ENCODE results near the gene VWCE. TPM values are rescaled to one million over a fixed set of nuclear protein-coding genes. Genes with fewer than 3 reads are reported as not detected.

The VWCE gene
- total and polyA plus RNA-seq, 10 of the 15 experiments (the other 5 are each of a cell fraction or from before 2014, with no cell fraction given), result 0.10 to 4.9 (median 2.4) TPM

- RAD21 ChIA-PET (ENCODE audit: unreplicated experiment), result no interaction called here
These were observed 8.6 kb upstream of the VWCE start for GRCh38 chr11:61303725-61304124.

More at GRCh38 chr11:61303725-61304124, 8.6 kb upstream of the VWCE start:
- Histone ChIP-seq H4K20me1 (ENCODE audit: control insufficient read depth, insufficient read depth) (no peaks in the 10 kb centered on the region), H3K9me3 (replicated peaks; ENCODE audit: control insufficient read depth, insufficient read depth, low read length) (no peaks in the 10 kb centered on the region), H3K4me1 (ENCODE audit: control insufficient read depth, insufficient read depth, low read length) (peaks cover 3% of the 10 kb centered on the region), H2AFZ (ENCODE audit: control insufficient read depth, low read depth, low read length) (no peak overlapping the region), H3K4me2 (ENCODE audit: control insufficient read depth, insufficient read depth) (no peak overlapping the region), H3K27me3 (replicated peaks in 1 of 2; ENCODE audit: control insufficient read depth in 2 of 2, insufficient read depth in 2 of 2, low read length in 1 of 2) (no peaks in the 10 kb centered on the region), H3K36me3 (ENCODE audit: control insufficient read depth in 2 of 2, insufficient read depth in 2 of 2, low read length in 1 of 2) (peaks cover 35 to 55% of the 10 kb centered on the region in 2 experiments), H3K79me2 (ENCODE audit: control insufficient read depth, insufficient read depth, low read length) (no peaks in the 10 kb centered on the region), H3K9ac (ENCODE audit: control insufficient read depth, insufficient read depth, low read length) (no peak overlapping the region), H3K27ac (ENCODE audit: control insufficient read depth, insufficient read depth) (no peak overlapping the region), H3K4me3 (no peak overlapping the region)
- intact Hi-C loops (cut with micrococcal nuclease; ENCODE audit: unreplicated experiment), result no loop called here
- DNase-seq (ENCODE audit: low read depth, low spot score), result no peak
- ChIA-PET CTCF (interaction anchor here (0.6 to 1.2 kb wide), 2 partner anchors 26 to 81 kb away, joined by 3 to 4 read pairs; no protein-coding TSS in a partner anchor), SMC1A (ENCODE audit: uncharacterized antibody, unreplicated experiment) (no interaction called here), POLR2A (no interaction called here)
- FAIRE-seq, result no peak
- no peak for ATAC-seq
- TF ChIP-seq IKZF2 (IDR thresholded peaks at IDR 0.05), result no peak
- TF ChIP-seq CHD4 (IDR thresholded peaks at IDR 0.05), result no peak
- no peak for TF ChIP-seq PAX8 (IDR thresholded peaks at IDR 0.05)
- TF ChIP-seq, protein P1, sequence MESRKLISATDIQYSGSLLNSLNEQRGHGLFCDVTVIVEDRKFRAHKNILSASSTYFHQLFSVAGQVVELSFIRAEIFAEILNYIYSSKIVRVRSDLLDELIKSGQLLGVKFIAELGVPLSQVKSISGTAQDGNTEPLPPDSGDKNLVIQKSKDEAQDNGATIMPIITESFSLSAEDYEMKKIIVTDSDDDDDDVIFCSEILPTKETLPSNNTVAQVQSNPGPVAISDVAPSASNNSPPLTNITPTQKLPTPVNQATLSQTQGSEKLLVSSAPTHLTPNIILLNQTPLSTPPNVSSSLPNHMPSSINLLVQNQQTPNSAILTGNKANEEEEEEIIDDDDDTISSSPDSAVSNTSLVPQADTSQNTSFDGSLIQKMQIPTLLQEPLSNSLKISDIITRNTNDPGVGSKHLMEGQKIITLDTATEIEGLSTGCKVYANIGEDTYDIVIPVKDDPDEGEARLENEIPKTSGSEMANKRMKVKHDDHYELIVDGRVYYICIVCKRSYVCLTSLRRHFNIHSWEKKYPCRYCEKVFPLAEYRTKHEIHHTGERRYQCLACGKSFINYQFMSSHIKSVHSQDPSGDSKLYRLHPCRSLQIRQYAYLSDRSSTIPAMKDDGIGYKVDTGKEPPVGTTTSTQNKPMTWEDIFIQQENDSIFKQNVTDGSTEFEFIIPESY (IDR thresholded peaks at IDR 0.05), result no peak
- TF ChIP-seq RAD21 (IDR thresholded peaks at IDR 0.05; ENCODE audit: insufficient read depth, low read depth, low read length), result no peak
- no peak for TF ChIP-seq LARP7 (IDR thresholded peaks at IDR 0.05)
- no peak for TF ChIP-seq CREB1 (IDR thresholded peaks at IDR 0.05; ENCODE audit: low read depth)
- no peak for TF ChIP-seq MAX (IDR thresholded peaks at IDR 0.05; ENCODE audit: low read depth, low read length)
- TF ChIP-seq ATF7 (IDR thresholded peaks at IDR 0.05; ENCODE audit: low read depth), result no peak
- TF ChIP-seq ZNF384 (IDR thresholded peaks at IDR 0.05; ENCODE audit: borderline replicate concordance, low read depth, low read length), result no peak
- 100% methylated on average over 9 of the region's 9 CpGs for WGBS (ENCODE audit: insufficient coverage, insufficient replicate concordance, low lambda C conversion rate, missing lambda C conversion rate)
- in situ Hi-C loops (cut with MboI), result no loop called here
- BruUV-seq (replicated peaks), result no TSS peak
